Neural cell (in vitro differentiated cells): Measurements from ENCODE around the gene CLCNKB. TPM values are rescaled to one million over a fixed set of nuclear protein-coding genes. Genes with fewer than 3 reads are reported as not detected.

ENCODE experiments used
- H2AFZ ChIP-seq: fragments of 200-600, 300-800 bp; sonication (generic), shearing (Covaris generic); 2 replicates; pipeline ENCODE4 v1.6.0; 2014; ENCODE audit warnings: low read depth, mild to moderate bottlenecking, antibody characterized with exemption, low read length, moderate library complexity
- H3F3A ChIP-seq: fragments of 200-600 bp; shearing (Covaris generic); 2 replicates; pipeline ENCODE4 v1.6.1; 2016; ENCODE audit warnings: mild to moderate bottlenecking, moderate library complexity, mixed read lengths, antibody characterized with exemption, low read length; ENCODE audit not compliant: insufficient read depth, poor library complexity, severe bottlenecking
- H3K27ac ChIP-seq: fragments of 200-600, 300-800 bp; sonication (generic), shearing (Covaris generic); 2 replicates; pipeline ENCODE4 v1.5.1; 2014; ENCODE audit warnings: mild to moderate bottlenecking, low read length, moderate library complexity
- H3K27me3 ChIP-seq: fragments of 300-800, 200-600 bp; sonication (generic), shearing (Covaris generic); 2 replicates; pipeline ENCODE4 v1.6.0; 2014; ENCODE audit warnings: mild to moderate bottlenecking, low read depth, low read length, moderate library complexity; ENCODE audit not compliant: insufficient read depth
- H3K36me3 ChIP-seq: fragments of 300-800, 200-600 bp; sonication (generic), shearing (Covaris generic); 2 replicates; pipeline ENCODE4 v1.5.1; 2014; ENCODE audit warnings: mild to moderate bottlenecking, antibody characterized with exemption, low read length, moderate library complexity; ENCODE audit not compliant: insufficient read depth
- H3K4me2 ChIP-seq: fragments of 300-800, 200-600 bp; sonication (generic), shearing (Covaris generic); 2 replicates; pipeline ENCODE4 v1.6.0; 2014; ENCODE audit warnings: mild to moderate bottlenecking, low read length
- H3K4me3 ChIP-seq: fragments of 300-800, 200-600 bp; sonication (generic), shearing (Covaris generic); 2 replicates; pipeline ENCODE4 v1.5.1; 2014; ENCODE audit warnings: mild to moderate bottlenecking, low read length, moderate library complexity
- H3K79me2 ChIP-seq: fragments of 200-600 bp; shearing (Covaris generic); replicated peaks from 2 replicates; pipeline ENCODE4 v1.6.0; 2014; ENCODE audit warnings: mild to moderate bottlenecking, low read length, moderate library complexity; ENCODE audit not compliant: insufficient read depth
- H3K9ac ChIP-seq: fragments of 300-800, 200-600 bp; sonication (generic), shearing (Covaris generic); 2 replicates; pipeline ENCODE4 v1.6.1; 2016; ENCODE audit warnings: mild to moderate bottlenecking, low read length, mixed read lengths
- H3K9me2 ChIP-seq: fragments of 200-600 bp; shearing (Covaris generic); 2 replicates; pipeline ENCODE4 v1.6.1; 2016; ENCODE audit warnings: mild to moderate bottlenecking, low read length, mixed read lengths; ENCODE audit not compliant: insufficient read depth
- H3K9me3 ChIP-seq: fragments of 200-600, 300-800 bp; sonication (generic), shearing (Covaris generic); 2 replicates; pipeline ENCODE4 v1.6.1; 2016; ENCODE audit warnings: mild to moderate bottlenecking, mixed run types, low read length, moderate library complexity, mixed read lengths
- H4K20me1 ChIP-seq: fragments of 200-600 bp; shearing (Covaris generic); 2 replicates; pipeline ENCODE4 v1.6.1; 2016; ENCODE audit warnings: mild to moderate bottlenecking, mixed run types; ENCODE audit not compliant: insufficient read depth
- CTCF ChIP-seq: fragments of 450-650 bp; IDR thresholded peaks from 2 replicates; pipeline ENCODE4 v1.5.1; 2014; ENCODE audit warnings: antibody characterized with exemption, mild to moderate bottlenecking, moderate library complexity; ENCODE audit not compliant: poor library complexity, severe bottlenecking
- EP300 ChIP-seq: fragments of 450-650 bp; conservative IDR thresholded peaks from 2 replicates; pipeline ENCODE4 v1.6.1; 2014; ENCODE audit warnings: antibody characterized with exemption, mild to moderate bottlenecking, moderate library complexity; ENCODE audit not compliant: poor library complexity, severe bottlenecking
- EZH2 ChIP-seq: fragments of 200-600, 300-800 bp; shearing (Covaris generic), sonication (generic); IDR thresholded peaks from 2 replicates; pipeline ENCODE4 v1.6.1; 2014; ENCODE audit warnings: antibody characterized with exemption, low read length, borderline replicate concordance, mild to moderate bottlenecking; ENCODE audit not compliant: insufficient read depth, poor library complexity, severe bottlenecking
- MXI1 ChIP-seq: fragments of 450-650 bp; conservative IDR thresholded peaks from 2 replicates; pipeline ENCODE4 v1.6.1; 2014; ENCODE audit warnings: antibody characterized with exemption, mild to moderate bottlenecking; ENCODE audit not compliant: poor library complexity, severe bottlenecking
- POLR2AphosphoS5 ChIP-seq: IDR thresholded peaks from 2 replicates; pipeline ENCODE4 v1.6.1; 2012
- RAD21 ChIP-seq: fragments of 450-650 bp; conservative IDR thresholded peaks from 2 replicates; pipeline ENCODE4 v1.6.1; 2014; ENCODE audit warnings: antibody characterized with exemption, mild to moderate bottlenecking, moderate library complexity
- REST ChIP-seq: IDR thresholded peaks from 2 replicates; pipeline ENCODE4 v1.6.1; 2012; ENCODE audit warnings: borderline replicate concordance
- SMC3 ChIP-seq: fragments of 450-650 bp; conservative IDR thresholded peaks from 2 replicates; pipeline ENCODE4 v1.6.1; 2014; ENCODE audit warnings: antibody characterized with exemption, mild to moderate bottlenecking, moderate library complexity; ENCODE audit not compliant: poor library complexity
- TAF1 ChIP-seq: IDR thresholded peaks from 2 replicates; pipeline ENCODE4 v1.6.1; 2012; ENCODE audit warnings: low read depth
- polyA plus RNA-seq: library from polyadenylated mRNA; depleted of rRNA; stranded (reverse); fragments of >200 nt; gene quantifications from 2 replicates; pipeline ENCODE4 v1.2.3, GENCODE V29; 2014

CLCNKB gene
- polyA plus RNA-seq, 1 donor from 2014 or later = not detected

- Histone ChIP-seq H3K36me3 (no peaks in the 10 kb centered on the region), H3K27me3 (no peaks in the 10 kb centered on the region), H3F3A (no peaks in the 10 kb centered on the region), H2AFZ (no peak overlapping the region), H4K20me1 (no peaks in the 10 kb centered on the region), H3K9me3 (no peaks in the 10 kb centered on the region), H3K9me2 (no peaks in the 10 kb centered on the region), H3K27ac (no peak overlapping the region), H3K79me2 (no peaks in the 10 kb centered on the region), H3K4me2 (no peak overlapping the region), H3K9ac (no peak overlapping the region), H3K4me3 (no peak overlapping the region)
- TF ChIP-seq RAD21 (no peak), SMC3 (no peak), TAF1 (no peak), MXI1 (no peak), POLR2AphosphoS5 (no peak), EP300 (no peak), EZH2 (no peak), CTCF (no peak), REST (no peak)
These were observed 41.9 kb downstream of the CLCNKB start for GRCh38 chr1:16085522-16085921.

GRCh38 chr1:16087733-16088132, 44.2 kb downstream of the CLCNKB start:
- H3K4me3 ChIP-seq = no peak overlapping the region
- H3K79me2 ChIP-seq = no peaks in the 10 kb centered on the region
- H3K4me2 ChIP-seq = no peak overlapping the region
- no peak overlapping the region for H2AFZ ChIP-seq
- H3K27me3 ChIP-seq = no peaks in the 10 kb centered on the region
- H3K36me3 ChIP-seq = no peaks in the 10 kb centered on the region
- no peaks in the 10 kb centered on the region for H3K9me2 ChIP-seq
- H3K9ac ChIP-seq = no peak overlapping the region
- no peaks in the 10 kb centered on the region for H3K9me3 ChIP-seq
- H4K20me1 ChIP-seq = no peaks in the 10 kb centered on the region
- no peaks in the 10 kb centered on the region for H3F3A ChIP-seq
- TF ChIP-seq EP300 = no peak
- no peak for TF ChIP-seq TAF1
- TF ChIP-seq SMC3 = no peak
- no peak for TF ChIP-seq REST
- no peak for TF ChIP-seq MXI1
- TF ChIP-seq CTCF = no peak
- TF ChIP-seq RAD21 = no peak
- no peak for TF ChIP-seq EZH2
- no peak for TF ChIP-seq POLR2AphosphoS5
- H3K27ac ChIP-seq = no peak overlapping the region
